ENCODE data around the gene NR3C2.
"Not testable (repeated sequence)": the region's sequence is repeated elsewhere in the genome, so short reads cannot be mapped to it uniquely, and the experiment has no call there.

NR3C2 gene

DNA sequence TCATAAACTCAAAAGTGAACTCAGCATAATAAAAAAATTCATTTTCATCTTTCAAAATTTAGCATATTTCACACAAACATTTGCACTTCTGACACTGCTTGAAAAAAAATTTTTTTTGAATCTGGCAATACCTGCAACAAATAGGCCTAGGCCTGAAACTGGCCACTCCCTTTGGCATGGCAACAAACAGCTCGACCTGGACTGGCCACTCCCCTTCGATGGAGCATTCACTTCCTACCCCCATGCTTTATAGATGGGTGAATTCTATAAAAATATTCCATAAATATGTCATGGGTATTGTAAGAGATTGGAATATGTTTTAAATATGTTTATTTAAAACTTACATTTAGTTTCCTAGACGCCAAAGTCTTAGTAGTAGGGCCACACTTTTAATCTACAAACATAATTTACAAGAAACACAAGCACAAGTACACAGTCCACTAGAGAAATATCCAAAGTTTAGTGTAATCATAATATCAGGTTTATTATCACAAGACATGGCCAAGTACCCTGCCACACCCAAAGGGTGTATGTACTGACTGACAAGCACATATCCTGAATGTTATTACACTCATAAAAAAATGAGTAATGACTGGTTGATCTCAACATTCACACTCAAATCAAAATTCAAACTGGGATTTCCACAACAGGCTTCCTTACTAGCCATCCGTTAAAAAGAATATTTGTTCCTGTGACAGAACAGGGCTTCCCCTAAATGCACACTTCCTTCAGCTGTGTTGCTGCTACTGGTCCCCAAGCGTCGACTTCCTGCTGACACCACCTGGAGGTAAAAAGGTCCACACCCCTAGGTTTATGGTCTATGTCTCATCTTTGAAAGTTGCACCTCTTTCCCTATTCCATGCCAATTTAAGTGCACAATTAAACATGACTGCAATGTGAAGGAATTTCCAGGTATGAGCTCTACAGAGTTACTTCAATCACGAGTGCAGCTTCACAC lies 271.5 kb downstream of the NR3C2 start:
- DNase-seq (ENCODE audit: low read depth in 2 of 2) = no peak

- no peak for DNase-seq (ENCODE audit: low read depth in 2 of 2)
Observed at GRCh38 chr4:148166132-148166591, 276.1 kb downstream of the NR3C2 start.

GRCh38 chr4:148164557-148164956 lies 277.7 kb downstream of the NR3C2 start:
- DNase-seq (ENCODE audit: low read depth in 2 of 2) = no peak

DNA sequence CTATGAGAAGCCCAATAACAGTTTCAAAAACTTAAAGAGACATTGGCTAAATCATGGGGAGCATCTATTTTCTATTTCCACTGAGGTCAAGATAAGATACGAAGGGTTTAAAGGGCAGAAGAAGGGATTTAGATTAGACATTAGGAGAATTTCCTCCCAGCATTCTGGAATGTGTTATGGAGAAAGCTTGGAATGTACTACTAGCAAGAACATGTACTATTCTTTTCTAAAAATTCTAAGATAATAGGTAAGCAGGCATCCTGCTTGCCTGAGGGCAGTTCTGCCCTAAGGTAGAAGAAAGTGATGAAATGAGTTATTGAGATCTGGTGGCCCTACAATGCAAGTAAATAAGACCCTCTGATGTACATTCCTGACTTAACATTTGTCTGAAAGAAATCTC lies 279.2 kb downstream of the NR3C2 start:
- no peak for DNase-seq (ENCODE audit: low read depth in 2 of 2)

- no peak for DNase-seq (ENCODE audit: low read depth in 2 of 2)
Observed at GRCh38 chr4:148162519-148162918, 279.7 kb downstream of the NR3C2 start.

DNA sequence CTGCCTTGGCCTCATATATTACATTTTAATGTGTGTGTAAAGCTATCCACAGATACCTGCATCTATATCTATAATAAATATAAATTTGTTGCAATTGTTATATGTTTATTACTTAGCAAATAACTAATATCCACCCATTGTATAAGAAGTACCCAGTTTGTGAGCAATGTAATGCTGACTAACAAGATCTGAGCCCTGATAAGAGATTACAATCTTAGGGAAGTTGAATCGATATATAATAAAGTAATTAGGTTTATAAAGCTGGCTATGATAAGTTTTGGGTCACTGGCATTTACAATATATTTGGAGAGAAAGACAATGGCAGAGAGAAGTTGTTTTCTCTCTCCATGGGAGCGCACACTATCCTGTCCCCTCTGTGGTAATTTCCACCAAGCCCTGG lies 280.6 kb downstream of the NR3C2 start:
- DNase-seq (ENCODE audit: low read depth in 2 of 2) = no peak

DNA sequence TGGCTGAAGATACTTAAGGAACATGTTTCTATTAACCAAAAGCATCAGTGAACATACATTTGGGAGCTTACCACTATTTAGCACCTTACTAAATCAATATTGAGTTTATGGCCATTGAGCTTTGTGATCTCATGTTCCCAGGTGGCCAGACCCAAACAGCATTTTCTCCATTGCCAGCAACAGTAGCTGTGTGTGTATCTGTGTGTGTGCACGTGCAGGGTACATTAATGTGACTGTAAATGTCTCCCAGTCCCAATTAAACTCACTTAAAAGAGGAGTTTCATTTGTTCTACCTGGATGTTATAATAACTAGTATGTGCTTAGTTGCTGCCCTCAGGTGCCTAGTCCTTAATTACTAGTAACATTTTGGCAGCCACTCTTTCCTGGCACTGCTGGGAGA lies 282.4 kb downstream of the NR3C2 start:
- no peak for DNase-seq (ENCODE audit: low read depth in 2 of 2)

DNA sequence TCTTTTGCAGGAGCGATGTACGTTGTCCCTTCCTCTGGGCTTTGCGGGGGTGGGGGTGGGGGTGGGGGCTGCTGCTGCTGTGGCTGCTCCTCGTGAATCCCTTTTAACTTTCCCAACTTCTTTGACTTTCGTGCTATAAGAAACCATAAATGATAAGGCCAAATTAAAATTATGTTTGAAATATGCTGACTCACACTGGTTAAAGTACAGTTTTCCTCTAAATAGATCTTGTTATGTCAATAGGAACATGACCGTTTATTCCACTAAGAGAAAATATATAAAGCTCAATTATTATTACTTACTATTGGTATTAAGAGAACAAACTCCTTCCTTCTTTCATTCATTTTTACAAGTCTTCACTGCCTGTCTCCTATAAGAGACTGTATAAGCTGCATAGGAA lies 287.4 kb downstream of the NR3C2 start:
- no peak for DNase-seq (ENCODE audit: low read depth in 2 of 2)

GRCh38 chr4:148152868-148153625 lies 289.2 kb downstream of the NR3C2 start:
- no peak for DNase-seq (ENCODE audit: low read depth in 2 of 2)

- no peak for DNase-seq (ENCODE audit: low read depth in 2 of 2)
Observed at GRCh38 chr4:148151806-148152205, 290.4 kb downstream of the NR3C2 start.

- no peak for DNase-seq (ENCODE audit: low read depth in 2 of 2)
Observed at GRCh38 chr4:148145475-148145874, 296.7 kb downstream of the NR3C2 start.

GRCh38 chr4:148143174-148143573 lies 299.0 kb downstream of the NR3C2 start:
- DNase-seq (ENCODE audit: low read depth in 2 of 2) = no peak

DNA sequence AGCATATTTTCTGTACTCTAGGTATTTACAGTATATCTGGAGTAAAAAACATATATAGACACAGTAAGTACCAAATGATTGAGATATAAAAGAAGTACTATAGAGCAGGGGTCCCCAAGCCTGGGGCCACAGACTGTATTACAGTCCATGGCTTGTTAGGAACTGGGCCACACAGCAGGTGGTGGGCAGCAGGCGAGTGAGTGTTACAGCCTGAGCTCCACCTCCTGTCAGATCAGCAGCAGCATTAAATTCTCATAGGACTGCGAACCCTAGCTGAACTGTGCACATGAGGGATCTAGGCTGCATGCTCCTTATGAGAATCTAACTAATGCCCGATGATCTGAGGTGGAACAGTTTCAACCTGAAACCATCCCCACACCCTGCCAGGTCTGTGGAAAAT lies 300.7 kb downstream of the NR3C2 start:
- DNase-seq (ENCODE audit: low read depth in 2 of 2) = no peak

GRCh38 chr4:148126825-148127224 lies 315.4 kb downstream of the NR3C2 start:
- DNase-seq (ENCODE audit: low read depth in 2 of 2) = no peak

GRCh38 chr4:148124512-148124911 lies 317.7 kb downstream of the NR3C2 start:
- no peak for DNase-seq (ENCODE audit: low read depth in 2 of 2)

- not testable (repeated sequence) for DNase-seq (ENCODE audit: low read depth in 2 of 2)
Observed at GRCh38 chr4:148123161-148123560, 319.1 kb downstream of the NR3C2 start.

- no peak for DNase-seq (ENCODE audit: low read depth in 2 of 2)
Observed at GRCh38 chr4:148120216-148120615, 322.0 kb downstream of the NR3C2 start.

DNA sequence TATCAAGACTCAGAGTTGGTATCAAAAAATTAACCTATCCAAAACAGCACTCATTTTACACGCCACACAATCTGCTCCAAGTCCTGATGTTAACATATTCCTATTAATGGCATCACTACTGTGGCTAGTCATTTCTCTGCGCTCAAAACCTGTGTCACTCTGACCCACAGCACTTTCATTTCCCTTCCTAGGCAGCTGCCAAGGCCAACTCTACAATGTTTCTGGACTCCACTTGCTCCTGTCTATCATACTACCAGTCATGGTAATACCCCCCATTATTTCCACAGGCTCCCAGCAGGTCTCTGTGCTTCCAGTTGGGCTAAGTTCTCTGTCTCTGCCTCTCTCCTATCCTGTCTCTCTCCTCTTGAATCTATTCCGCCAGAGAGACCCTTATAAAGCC lies 323.6 kb downstream of the NR3C2 start:
- DNase-seq (ENCODE audit: low read depth in 2 of 2) = no peak

- no peak for DNase-seq (ENCODE audit: low read depth in 2 of 2)
Observed at GRCh38 chr4:148118179-148118578, 324.0 kb downstream of the NR3C2 start.

- DNase-seq (ENCODE audit: low read depth in 2 of 2) = no peak
Observed at GRCh38 chr4:148116969-148117368, 325.2 kb downstream of the NR3C2 start.

- DNase-seq (ENCODE audit: low read depth in 2 of 2) = no peak
Observed at GRCh38 chr4:148116264-148116663, 325.9 kb downstream of the NR3C2 start.

DNA sequence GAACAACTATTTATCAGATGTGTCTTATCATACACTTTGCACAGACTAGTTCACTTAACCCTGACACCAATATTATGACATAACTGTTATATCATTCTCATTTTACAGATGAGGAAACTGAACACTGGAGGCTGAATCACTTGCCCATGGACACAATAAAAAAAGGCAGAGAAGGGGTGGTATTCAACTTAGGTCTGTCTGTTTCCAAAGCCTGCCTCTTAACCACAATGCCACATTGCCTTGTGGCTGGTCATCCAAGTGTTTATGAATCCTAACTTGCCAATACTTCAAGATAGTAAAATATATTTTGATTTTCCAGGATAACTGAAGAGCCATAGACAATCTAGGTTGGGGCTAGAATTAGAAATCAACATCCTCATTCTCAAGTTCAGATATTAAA lies 327.8 kb downstream of the NR3C2 start:
- no peak for DNase-seq (ENCODE audit: low read depth in 2 of 2)

Measured in activated CD4-positive, alpha-beta T cell treated with anti-CD3 and anti-CD28 coated beads for 24 hours (primary cell).